ENCODE data around the gene MARK3. TPM values are rescaled to one million over a fixed set of nuclear protein-coding genes. Genes with fewer than 3 reads are reported as not detected.
A peak's percentile ranks its signal among the peaks of the same experiment; 100 is the strongest.

The MARK3 gene
- polyA plus RNA-seq, 5 donors: 102 to 128 (median 108) TPM

DNA sequence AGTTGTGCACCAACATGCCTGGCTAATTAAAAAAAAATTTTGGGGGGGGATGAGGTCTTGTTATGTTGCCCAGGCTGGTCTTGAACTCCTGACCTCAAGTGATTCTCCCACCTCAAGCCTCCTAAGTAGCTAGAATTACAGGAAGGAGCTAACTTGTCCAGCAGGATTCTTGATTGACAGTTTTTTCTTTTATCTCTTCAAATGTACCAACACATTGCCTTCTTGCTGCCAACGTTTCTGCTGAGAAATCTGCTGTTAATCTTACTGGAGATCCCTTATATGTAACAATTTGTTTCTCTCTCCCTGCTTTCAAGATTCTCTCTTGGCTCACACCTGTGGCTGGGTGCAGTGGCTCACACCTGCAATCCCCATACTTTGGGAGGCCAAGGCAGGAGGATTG, 22.4 kb upstream of the MARK3 start:
- no peak for DNase-seq

DNA sequence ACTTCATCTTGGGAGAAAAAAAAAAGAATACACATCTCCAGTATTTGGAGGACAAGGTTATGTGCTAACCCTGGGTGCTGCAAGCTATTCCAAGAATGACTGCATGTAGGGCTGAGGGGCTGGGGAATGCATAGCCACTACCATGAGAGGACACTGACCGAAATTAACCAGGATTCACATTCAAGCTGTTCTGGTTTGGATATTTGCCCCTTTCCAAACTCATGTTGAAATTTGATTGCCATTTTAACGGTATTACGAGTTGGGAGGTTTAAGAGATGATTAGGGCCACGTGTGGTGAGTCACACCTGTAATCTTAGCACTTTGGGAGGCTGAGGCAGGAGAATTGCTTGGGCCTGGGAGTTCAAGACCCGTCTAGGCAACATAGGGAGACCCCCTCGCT, 18.5 kb upstream of the MARK3 start:
- DNase-seq: no peak

- DNase-seq: no peak
These were observed 17.2 kb upstream of the MARK3 start for GRCh38 chr14:103367995-103368394.

- no peak for DNase-seq
These were observed 15.1 kb upstream of the MARK3 start for GRCh38 chr14:103370087-103370486.

DNA sequence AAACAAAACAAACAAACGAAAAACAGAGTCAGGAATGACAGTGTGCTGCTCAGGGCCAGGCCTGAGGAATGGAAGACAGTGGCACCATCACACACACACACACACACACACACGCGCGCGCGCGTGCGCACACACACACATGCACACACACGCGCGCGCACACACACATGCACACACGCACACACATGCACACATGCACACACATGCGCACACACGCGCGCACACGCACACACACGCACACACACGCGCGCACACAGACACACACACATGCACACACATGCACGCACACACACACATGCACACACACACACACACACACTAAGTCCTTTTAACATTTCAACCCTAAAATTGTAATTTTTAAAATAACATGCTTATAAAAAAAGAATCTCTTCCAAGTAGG, 13.2 kb upstream of the MARK3 start:
- no peak for DNase-seq

DNA sequence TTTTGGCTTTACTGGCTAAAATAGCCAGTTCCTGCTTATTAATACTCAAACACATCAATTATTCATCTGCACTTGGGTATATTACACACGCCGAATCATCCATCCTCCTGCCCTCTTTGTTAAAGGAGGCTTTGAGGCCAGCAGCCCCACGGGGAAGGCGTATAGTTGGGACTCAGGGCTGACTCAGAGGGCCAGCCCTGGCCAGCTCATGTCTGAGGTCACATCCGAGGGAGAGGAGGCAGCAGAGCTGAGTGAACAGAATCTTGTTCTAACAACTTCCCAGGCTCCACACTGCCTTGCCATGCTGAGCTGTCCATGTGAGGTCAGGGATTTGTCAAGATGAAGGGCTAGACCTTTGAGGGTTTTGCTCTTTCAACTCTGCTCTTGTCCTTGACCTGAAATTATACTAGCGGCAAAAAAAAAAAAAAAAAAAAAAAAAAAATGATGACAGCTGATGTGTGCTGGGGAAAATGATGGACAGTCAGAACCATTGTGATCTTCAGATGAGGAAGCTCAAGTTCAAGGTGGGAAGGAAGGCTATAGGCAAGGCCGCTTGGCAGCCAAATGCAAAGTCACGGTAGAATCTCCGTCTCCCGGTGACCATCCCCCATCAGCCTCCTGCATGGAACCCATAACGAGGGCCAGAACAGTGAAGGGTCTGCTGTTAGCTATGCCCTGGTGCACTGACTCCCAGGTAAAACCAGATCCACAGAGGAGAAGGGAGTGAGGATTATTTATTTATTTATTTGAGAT, 12.5 kb upstream of the MARK3 start:
- DNase-seq: no peak

- DNase-seq: no peak
These were observed 11.1 kb upstream of the MARK3 start for GRCh38 chr14:103374121-103374520.

- no peak for DNase-seq
These were observed 7.6 kb upstream of the MARK3 start for GRCh38 chr14:103377522-103378037.

DNA sequence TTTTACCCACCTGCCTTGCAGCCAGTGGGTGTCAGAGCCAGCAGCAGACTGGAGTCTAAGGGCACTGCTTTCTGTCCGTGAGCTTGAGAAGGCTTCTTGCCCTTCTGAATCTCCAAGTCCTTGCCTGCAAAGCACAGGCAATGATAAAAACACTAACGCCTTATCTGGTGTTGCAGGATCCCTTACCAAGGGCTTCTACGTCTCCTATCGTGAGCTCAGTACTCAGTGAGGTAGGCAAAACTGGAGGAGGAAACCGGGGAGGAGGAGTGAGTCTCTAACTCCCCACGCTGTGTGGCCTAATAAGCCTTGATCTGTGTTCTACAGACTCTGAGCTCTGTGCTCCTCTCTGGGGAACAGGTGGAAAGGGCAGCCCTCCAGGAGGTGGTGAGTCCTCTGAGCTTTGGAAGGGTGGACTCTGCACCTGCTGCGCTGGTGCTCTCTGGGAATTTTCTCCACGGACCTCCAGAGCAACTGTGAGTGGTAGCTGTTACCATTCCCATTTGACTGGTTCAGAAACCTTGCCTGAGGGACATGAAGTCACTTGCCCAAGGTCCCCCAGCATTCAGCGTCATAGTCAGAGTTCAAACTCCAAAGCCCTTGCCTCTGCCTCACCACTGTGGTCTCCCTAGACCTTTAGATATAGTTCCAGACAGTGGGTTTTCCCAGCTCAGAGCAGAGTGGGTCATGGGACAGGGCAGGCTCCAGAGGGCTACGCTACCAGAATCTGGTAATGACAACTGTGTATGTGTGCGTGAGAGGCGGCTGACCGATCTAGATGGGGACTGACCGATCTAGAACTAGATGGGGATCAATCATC, 7.0 kb upstream of the MARK3 start:
- no peak for DNase-seq

DNA sequence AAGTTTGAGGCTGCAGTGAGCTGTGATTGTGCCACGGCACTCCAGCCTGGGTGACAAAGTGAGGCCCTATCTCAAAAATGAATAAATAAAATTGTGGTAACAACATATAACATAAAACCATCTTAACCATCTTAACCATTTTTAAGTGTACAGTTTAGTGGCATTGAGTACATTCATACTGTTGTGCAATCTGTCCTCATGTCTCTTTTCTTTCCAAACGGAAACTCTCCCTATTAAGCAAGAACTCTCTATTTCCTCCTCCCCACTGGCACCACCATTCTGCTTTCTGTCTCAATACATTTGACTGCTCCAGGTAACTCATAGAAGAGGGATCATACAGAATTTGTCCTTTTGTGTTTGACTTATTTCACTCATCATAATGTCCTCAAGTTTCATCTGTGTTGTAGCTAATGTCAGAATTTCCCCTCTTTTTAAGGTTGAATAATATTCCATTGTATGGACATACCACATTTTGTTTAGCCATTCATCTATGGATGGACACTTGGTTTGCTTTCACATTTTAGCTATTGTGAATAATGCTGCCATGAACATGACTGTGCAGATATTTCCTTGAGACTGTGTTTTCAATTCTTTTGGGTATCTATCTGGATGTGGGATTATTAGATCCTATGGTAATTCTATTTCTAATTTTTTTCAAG, 4.4 kb upstream of the MARK3 start:
- DNase-seq: no peak

- no peak for DNase-seq
These were observed 2.8 kb upstream of the MARK3 start for GRCh38 chr14:103382376-103382775.

DNA sequence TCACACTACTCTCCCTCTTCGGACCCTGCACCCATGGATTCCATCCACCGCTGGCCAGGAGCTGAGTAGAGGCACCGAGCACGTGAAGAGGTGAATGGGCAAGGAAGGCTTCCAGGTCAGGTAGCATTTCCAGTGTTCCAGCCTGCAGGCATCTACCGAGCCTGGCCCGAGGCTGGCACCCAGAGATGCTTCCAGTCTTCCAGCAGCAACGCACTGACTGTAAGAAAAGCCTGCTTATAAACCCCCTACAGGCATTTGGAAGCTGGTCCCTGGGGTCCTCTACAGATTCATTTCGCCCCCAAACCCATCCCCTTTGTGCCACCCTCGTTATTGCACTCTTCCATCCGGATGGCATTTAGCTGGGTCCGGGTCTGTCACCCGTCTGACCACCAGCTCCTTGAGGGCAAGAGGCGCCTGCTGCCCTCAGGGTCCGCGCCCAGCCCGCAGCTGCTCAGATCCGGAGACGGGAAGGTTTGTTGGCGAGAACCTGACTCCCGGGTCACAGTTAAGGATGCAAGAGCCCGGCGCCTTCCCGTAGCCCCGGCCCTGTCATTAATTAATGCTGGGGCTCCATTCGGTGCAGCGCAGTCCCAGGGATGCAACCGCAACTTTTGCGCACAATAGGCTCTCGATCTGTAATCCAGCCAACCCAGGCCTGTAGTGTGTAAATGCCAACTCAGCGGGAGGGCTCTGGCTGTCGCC, 614 bp upstream of the MARK3 start:
- no peak for DNase-seq

DNA sequence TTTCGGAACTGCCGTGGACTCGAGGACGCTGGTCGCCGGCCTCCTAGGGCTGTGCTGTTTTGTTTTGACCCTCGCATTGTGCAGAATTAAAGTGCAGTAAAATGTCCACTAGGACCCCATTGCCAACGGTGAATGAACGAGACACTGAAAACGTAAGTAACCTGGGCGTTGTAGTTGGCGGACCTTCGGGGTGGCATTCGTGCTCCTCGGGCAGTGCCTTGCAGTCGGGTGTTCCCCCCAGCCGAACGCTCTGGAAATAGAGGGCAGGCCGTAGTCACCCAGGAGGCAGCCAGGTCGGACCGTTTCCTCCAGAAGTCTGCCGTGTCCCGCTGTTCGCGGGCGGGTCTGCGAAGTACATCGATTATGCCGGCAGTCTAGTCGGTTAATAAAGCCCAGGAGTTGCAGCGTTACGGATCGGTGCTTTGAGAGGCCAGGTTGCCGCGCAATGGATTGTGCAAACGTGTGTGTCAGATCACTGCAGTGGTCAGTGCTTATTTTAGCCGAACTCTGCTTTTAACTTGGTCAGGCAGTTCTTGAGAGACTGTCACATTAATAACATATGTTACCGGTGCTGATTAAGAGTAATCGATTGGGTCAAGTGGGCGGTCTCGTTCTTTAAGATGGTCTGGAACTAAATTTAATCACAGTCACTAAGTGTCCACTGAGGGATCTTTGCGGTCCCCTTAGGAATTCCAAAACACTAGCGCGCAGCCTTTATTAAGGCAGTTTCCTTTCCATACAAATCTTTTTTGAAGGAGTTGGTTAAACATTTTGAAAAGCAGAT, 906 bp downstream of the MARK3 start:
- DNase-seq: peak in 1 of 2 donors; percentile 35

DNA sequence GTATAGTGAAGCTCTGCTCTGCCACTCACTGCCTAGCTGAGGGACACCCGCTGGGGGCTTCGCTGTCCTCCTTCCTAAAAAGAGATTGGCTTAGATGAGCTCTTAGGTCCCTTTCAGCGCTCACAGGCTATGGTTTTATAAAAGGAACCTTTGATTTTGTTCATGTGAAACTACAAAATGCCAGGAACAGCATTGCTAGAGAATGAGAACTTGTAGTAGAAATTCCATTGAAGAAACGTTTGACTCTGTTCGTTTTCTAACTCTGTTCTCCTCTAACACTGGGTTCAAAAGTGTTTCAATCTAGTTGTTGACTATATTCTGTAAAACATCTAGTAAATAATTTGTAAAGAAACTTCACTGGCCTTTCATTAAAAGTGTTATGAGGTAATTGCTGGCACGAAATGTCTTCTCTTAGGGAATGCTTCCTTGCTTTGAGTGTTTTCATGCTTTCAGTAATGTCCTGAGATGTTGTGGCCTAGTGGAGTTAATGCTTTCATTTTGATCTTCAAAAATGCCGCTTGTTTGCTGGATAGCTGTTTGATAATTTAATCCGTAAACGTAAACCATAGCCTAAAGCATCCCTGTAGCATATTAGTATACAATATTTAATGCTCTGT, 1.6 kb downstream of the MARK3 start:
- no peak for DNase-seq

DNA sequence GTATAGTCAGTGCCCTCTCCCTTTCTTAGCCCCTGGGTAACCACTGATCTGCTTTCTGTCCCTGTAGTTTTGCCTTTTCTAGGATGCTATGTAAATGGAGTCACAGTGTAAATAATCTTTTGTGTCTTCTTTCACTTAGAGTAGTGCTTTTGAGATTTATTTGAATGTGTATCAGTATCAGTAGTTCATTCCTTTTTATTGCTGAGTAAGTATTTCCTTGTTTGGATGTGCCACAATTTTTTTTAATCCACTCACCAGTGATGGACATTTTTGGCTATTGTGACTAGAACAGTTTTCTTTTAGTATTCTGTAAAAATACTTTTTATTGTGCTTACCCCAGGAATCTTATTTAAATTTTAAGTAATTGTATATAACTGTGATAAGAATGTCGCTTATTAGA, 3.4 kb downstream of the MARK3 start:
- no peak for DNase-seq

- no peak for DNase-seq
These were observed 5.4 kb downstream of the MARK3 start for GRCh38 chr14:103390605-103391004.

- DNase-seq: no peak
These were observed 5.8 kb downstream of the MARK3 start for GRCh38 chr14:103391048-103391447.

GRCh38 chr14:103392106-103392505, 6.9 kb downstream of the MARK3 start:
- no peak for DNase-seq

GRCh38 chr14:103392572-103392971, 7.4 kb downstream of the MARK3 start:
- no peak for DNase-seq

DNA sequence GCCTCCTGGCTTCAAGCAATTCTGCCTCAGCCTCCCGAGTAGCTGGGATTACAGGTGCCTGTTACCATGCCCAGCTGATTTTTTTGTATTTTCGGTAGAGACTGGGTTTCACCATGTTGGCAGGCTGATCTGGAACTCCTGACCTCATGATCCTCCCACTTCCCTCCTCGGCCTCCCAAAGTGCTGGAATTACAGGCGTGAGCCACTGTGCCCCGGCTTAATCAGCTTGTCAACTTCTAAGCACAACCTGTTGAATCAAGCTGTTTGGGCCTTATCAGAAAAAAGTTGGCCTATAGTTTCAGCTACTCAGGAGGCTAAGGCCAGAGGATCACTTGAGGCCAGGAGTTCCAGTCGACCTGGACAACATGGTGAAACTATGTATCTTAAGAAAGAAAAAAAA, 7.9 kb downstream of the MARK3 start:
- DNase-seq: no peak

Measured in right lung (tissue), 5 donors.